ENCODE results near the gene INSL3.

DNA sequence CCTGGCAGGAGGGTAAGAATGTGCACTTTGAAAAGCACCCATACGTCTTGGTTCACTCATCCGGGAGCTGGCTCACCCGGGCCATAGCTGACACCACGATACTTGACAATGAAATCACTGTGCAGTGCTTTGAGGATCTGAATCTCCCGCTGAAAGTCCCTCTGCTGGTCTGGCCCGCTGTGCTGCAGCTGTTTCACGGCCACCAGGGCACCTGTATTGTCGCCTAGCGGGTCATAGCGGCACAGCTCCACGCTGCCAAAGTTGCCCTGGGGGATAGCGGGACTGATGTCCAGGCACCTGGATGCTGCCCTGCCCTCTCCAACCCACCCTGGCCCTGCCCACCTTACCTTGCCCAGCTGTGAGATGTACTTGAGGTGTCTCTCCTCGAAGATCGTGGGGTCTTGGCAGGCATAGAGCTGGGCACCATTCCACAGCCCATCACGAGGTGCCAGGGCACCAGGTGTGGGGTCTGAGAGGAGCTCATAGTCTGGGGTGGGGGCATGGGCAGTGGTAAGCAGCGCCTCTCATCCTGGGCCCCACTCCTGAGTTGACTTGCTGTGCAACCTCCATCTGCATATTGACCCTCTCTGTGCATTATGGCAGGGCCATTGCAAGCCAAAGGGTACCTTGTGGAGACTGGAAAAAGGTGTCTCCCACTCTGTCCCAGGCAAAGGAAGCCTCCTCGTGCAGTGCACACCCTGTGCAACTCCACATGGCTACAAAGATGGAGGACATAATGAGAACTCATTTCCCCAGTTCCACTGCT, 11.3 kb upstream of the INSL3 start:
- TF ChIP-seq POLR2A (IDR thresholded peaks at IDR 0.05; ENCODE audit: low read length) = no peak
- no peak for TF ChIP-seq GATA1 (IDR thresholded peaks at IDR 0.05; ENCODE audit: low read depth, low read length)
